Adrenal gland (tissue), 12 donors: ENCODE measurements around the gene CYBA. TPM values are rescaled to one million over a fixed set of nuclear protein-coding genes. Genes with fewer than 3 reads are reported as not detected.

ENCODE experiments used
- DNase-seq, 7 donors: peaks; one replicate each; pipeline ENCODE4 v3.0.0-alpha.2; 2019 to 2020
- H3K27ac ChIP-seq, 5 donors: fragments of 200-600 bp; sonication (generic) in 4 of 5; 1 replicate in 3 of 5; 2 replicates in 2 of 5; pipeline versions ENCODE4 v1.5.1 to v1.8.0; 2016 to 2020; ENCODE audit warnings: mild to moderate bottlenecking in 1 of 5
- H3K27me3 ChIP-seq: fragments of 200-600 bp; 2 replicates; pipeline ENCODE4 v1.8.0; 2021
- H3K36me3 ChIP-seq, 2 donors: fragments of 200-600 bp; replicated peaks in 1 of 2; 1 replicate in 1 of 2; 2 replicates in 1 of 2; pipeline versions ENCODE4 v1.5.1 to v1.8.0; 2018 to 2022
- H3K4me1 ChIP-seq, 2 donors: fragments of 200-600 bp; replicated peaks in 1 of 2; 1 replicate in 1 of 2; 2 replicates in 1 of 2; pipeline versions ENCODE4 v1.5.1 to v1.8.0; 2018 to 2021
- H3K4me3 ChIP-seq, 4 donors: fragments of 200-600 bp; sonication (generic) in 3 of 4; one replicate each; pipeline ENCODE4 v1.5.1; 2016 to 2018
- H3K9me3 ChIP-seq, 3 donors: fragments of 200-600 bp; sonication (generic) in 1 of 3; replicated peaks in 1 of 3; 1 replicate in 2 of 3; 2 replicates in 1 of 3; pipeline versions ENCODE4 v1.5.1 to v1.8.0; 2016 to 2021
- POLR2A ChIP-seq, 2 donors: fragments of 450-650 bp; IDR thresholded peaks; one replicate each; pipeline ENCODE4 v1.6.1; 2017; ENCODE audit warnings: antibody characterized with exemption in 2 of 2, mild to moderate bottlenecking in 2 of 2, moderate library complexity in 1 of 2
- WGBS, 4 donors: extraction: QIAGEN DNeasy Blood & Tissue Kit in 2 of 4; methylation state at CpG; one replicate each; pipeline versions ENCODE4 v1.1.5 to v1.1.7; 2013 to 2017; 5-methylcytosine and 5-hydroxymethylcytosine counted together
- intact Hi-C, 2 donors: fragments of 100-400 bp; cut with DNase I; formaldehyde crosslinking; loops; one replicate each; pipeline versions ENCODE4 v1.14.1 to v1.15.0; 2022 to 2023
- polyA plus RNA-seq, 3 donors: library from polyadenylated mRNA; stranded (reverse); fragments of 200-250 nt in 2 of 3; fragments of 350-450 nt in 1 of 3; fragmentation: Illumina TruSeq in 1 of 3; extraction: RNeasy Lipid Tissue Mini Kit (QIAGEN cat#74804) in 1 of 3; gene quantifications; one replicate each; pipeline ENCODE4 v1.2.3, GENCODE V29; 2013 to 2014
- total RNA-seq, 9 donors: library from RNA; depleted of rRNA in 4 of 9; stranded (reverse); fragments of >200 nt in 4 of 9; fragments of 120-200 nt in 1 of 9; fragmentation: NEBNext Ultra II Directional in 1 of 9; extraction: Animal tissue kit (Norgen Biotek cat#: 25700) in 1 of 9; gene quantifications; one replicate each; pipeline versions ENCODE4 v1.1.0 to v1.2.4, GENCODE V29; 2013 to 2023
- TF ChIP-seq, protein P1 (sequence below), 6 experiments: fragments of 450-650 bp in 4 of 6; fragments of 200-600 bp in 2 of 6; sonication (generic) in 1 of 6; IDR thresholded peaks; 1 replicate in 5 of 6; 2 replicates in 1 of 6; pipeline versions ENCODE4 v1.5.1 to v1.8.0; 2016 to 2021; ENCODE audit warnings: antibody characterized with exemption in 6 of 6, mild to moderate bottlenecking in 2 of 6, moderate library complexity in 1 of 6
- donor health status: healthy with polysubstance abuse.
- donor health status: Bipolar disorder and iron deficiency.
- donor health status: DM: yes; HTN: yes; CAD: no.
- donor health status: DM: no; HTN: no; CAD: no.
- donor health status: DM: no; HTN: no; CAD: no.
- donor health status: DM: yes; HTN: yes; CAD: no.

The CYBA gene
- total and polyA plus RNA-seq, 12 donors, result 19.6 to 374 (median 155) TPM

DNA sequence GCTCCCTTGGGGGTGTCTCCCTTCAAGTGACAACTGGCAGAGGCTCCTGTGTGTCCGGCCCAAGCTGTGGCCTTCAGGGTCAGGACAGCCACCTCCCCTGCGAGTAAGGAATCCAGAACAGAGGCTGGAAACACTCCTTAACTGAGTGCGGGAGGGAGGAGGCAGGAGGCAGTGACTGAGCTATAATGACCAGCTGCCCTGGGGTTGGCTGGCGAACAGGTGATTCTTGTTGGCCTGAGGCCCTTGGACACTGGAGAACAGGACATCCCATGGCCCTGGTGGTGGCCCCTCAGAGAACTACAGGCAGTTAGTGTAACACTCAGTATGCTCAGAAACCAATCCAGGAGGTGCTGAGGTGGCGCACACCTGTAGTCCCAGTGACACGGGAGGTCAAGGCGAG, 44.9 kb upstream of the CYBA start:
- peaks cover 6% of the 10 kb centered on the region for H3K27me3 ChIP-seq
- DNase-seq, result no peak
- H3K9me3 ChIP-seq, result no peaks in the 10 kb centered on the region
- H3K4me3 ChIP-seq, result no peak overlapping the region
- no peak overlapping the region for H3K27ac ChIP-seq
- H3K36me3 ChIP-seq, result peaks cover 0 to 40% of the 10 kb centered on the region in 2 donors
- H3K4me1 ChIP-seq, result peaks cover 8% of the 10 kb centered on the region in 2 donors
- intact Hi-C loops, result no loop called here
- TF ChIP-seq, protein P1, sequence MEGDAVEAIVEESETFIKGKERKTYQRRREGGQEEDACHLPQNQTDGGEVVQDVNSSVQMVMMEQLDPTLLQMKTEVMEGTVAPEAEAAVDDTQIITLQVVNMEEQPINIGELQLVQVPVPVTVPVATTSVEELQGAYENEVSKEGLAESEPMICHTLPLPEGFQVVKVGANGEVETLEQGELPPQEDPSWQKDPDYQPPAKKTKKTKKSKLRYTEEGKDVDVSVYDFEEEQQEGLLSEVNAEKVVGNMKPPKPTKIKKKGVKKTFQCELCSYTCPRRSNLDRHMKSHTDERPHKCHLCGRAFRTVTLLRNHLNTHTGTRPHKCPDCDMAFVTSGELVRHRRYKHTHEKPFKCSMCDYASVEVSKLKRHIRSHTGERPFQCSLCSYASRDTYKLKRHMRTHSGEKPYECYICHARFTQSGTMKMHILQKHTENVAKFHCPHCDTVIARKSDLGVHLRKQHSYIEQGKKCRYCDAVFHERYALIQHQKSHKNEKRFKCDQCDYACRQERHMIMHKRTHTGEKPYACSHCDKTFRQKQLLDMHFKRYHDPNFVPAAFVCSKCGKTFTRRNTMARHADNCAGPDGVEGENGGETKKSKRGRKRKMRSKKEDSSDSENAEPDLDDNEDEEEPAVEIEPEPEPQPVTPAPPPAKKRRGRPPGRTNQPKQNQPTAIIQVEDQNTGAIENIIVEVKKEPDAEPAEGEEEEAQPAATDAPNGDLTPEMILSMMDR (IDR thresholded peaks at IDR 0.05), result no peak
- TF ChIP-seq POLR2A (IDR thresholded peaks at IDR 0.05), result no peak
- WGBS, 4 donors, result 56 to 83% (median 76%) methylated on average over 4 to 7 of the region's 7 CpGs

DNA sequence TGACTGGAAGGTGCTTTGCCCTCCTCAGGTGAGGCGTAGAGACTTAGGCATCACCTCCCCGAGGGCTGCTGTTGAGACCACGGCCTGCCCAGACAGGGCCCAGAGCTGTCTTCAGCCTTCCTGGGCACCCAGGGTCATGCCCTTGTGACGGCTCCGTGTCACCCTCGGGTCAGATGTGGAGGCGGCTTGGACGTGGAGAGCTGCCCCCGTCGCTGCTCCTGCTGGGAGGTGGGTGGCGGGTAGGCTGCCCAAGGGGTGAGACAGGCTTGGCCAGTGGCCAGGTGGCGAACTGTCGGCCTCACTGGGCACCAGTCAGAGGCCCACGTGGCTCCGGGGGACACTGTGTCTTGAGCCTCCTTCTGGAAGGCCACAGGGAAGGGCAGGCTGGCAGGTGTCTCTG, 44.4 kb upstream of the CYBA start:
- 54 to 64% (median 59%) methylated on average over 6 to 15 of the region's 15 CpGs for WGBS, 4 donors
- intact Hi-C loops, result no loop called here
- no peak for DNase-seq
- no peak for TF ChIP-seq POLR2A (IDR thresholded peaks at IDR 0.05)
- no peak overlapping the region for H3K27ac ChIP-seq
- H3K36me3 ChIP-seq, result peaks cover 0 to 39% of the 10 kb centered on the region in 2 donors
- no peak overlapping the region for H3K4me3 ChIP-seq
- peaks cover 6% of the 10 kb centered on the region for H3K27me3 ChIP-seq
- peaks cover 2 to 5% of the 10 kb centered on the region in 2 donors for H3K4me1 ChIP-seq
- H3K9me3 ChIP-seq, result no peaks in the 10 kb centered on the region

DNA sequence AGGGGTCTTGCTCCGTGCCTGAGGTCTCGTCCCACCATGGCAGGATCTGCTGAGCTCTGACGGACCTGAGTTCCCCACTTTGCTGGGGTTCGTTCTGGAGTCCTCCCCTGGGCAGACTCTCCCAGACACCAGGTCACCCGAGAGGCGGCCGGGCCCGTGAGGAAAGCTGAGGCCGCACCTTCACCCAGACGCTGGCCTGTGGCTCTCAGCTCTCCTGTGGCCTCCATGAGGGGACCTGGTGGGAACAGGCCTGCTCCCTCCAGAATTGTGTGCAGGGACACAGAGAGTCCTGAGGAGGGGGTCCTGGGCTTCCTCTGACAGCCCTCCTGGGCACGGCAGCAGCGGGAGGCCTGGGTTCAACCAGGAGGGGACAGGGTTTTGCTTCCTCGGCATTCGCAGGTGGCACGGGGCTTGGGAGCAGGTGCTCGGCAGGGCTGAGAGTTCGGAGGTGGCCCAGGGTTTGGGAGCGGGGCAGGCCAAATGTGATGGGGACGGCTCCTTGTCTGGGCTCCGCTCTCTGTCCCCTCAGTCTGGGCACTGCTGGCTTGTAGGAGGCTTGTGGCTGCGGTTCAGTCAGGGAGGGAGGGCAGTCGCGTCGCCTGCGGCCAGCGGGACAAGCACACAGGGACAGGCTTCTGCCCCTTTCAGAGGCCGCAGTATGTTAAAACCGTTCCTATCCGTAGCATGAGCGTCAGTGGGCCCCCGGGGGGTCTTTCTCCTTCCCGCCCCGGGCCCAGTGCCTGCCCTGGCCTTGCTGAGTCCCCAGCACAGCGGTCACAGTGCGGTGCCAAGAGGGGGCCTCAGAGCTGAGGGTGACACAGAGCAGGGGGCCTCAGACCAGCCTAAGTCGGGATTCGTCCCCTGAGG, 43.6 kb upstream of the CYBA start:
- no peak overlapping the region for H3K27ac ChIP-seq
- no peaks in the 10 kb centered on the region for H3K9me3 ChIP-seq
- peaks cover 0 to 31% of the 10 kb centered on the region in 2 donors for H3K36me3 ChIP-seq
- peaks cover 0 to 5% of the 10 kb centered on the region in 2 donors for H3K4me1 ChIP-seq
- intact Hi-C loops, result no loop called here
- peaks cover 9% of the 10 kb centered on the region for H3K27me3 ChIP-seq
- 81 to 92% (median 90%) methylated on average over 23 to 37 of the region's 37 CpGs for WGBS, 4 donors
- H3K4me3 ChIP-seq, result no peak overlapping the region
- TF ChIP-seq, protein P1 (IDR thresholded peaks at IDR 0.05), result no peak
- TF ChIP-seq POLR2A (IDR thresholded peaks at IDR 0.05), result no peak
- DNase-seq, result no peak

DNA sequence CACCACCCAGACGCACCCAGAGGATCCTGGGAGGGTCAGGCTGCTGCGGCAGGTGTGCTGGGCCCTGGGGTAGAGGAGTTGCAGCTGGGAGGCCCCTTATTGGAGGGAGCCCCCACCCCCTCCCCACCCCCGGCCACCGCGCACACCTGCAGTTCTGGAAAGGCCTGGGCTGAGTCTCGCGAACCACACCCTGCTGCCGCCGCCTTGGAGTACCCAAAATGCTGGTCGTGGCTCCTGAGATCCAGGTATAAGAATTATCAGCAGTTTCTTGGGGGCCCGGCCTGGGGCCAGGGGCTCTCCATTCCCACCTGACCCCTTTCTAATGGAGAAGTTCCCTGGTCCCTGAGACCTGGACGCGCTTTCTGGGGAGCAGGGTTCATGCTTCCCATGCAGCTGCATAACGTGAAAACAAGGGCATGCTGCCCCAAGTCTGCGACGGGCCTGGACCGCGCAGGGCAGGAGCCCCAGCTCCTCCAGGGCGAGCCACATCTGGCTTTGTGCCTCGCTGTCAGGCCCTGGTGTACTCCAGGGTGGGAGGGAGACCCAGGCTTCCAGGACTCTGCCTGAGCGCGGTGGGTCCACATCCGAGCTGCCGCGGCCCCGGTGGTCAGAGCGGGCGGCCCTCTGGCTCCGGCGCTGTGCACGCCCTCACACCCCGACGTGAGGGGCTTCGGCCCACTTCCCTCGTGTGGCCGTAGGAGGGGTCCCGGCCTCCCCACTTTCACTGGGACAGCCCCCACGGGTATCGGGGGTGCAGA, 42.7 kb upstream of the CYBA start:
- TF ChIP-seq POLR2A (IDR thresholded peaks at IDR 0.05), result no peak
- TF ChIP-seq, protein P1 (IDR thresholded peaks at IDR 0.05), result no peak
- Histone ChIP-seq H3K27ac (no peak overlapping the region), H3K4me1 (peaks cover 0 to 5% of the 10 kb centered on the region in 2 donors), H3K27me3 (peaks cover 17% of the 10 kb centered on the region), H3K4me3 (no peak overlapping the region), H3K36me3 (peaks cover 0 to 22% of the 10 kb centered on the region in 2 donors), H3K9me3 (no peaks in the 10 kb centered on the region)
- whole genome bisulfite sequencing, 4 donors, result 78 to 91% (median 88%) methylated on average over 13 to 39 of the region's 39 CpGs
- intact Hi-C loops, result no loop called here
- no peak for DNase-seq
